Stimulated activated CD4-positive, alpha-beta T cell treated with anti-CD3 and anti-CD28 coated beads, Interleukin-2, amount 100 ng/mL, for 48 hours (primary cell): ENCODE results near the gene TFEB.

Source experiments
- DNase-seq, 2 donors: peaks; one replicate each; pipeline ENCODE4 v3.0.0-alpha.2; 2020

Gene TFEB

GRCh38 chr6:41763470-41763869 is 28.1 kb upstream of the TFEB start:
- DNase-seq: no peak

- DNase-seq: no peak
Observed at GRCh38 chr6:41759905-41760579, 24.6 kb upstream of the TFEB start.

GRCh38 chr6:41759106-41759904 is 23.9 kb upstream of the TFEB start:
- no peak for DNase-seq

- DNase-seq: no peak
Observed at GRCh38 chr6:41758641-41759035, 23.2 kb upstream of the TFEB start.

- DNase-seq: no peak
Observed at GRCh38 chr6:41757931-41758640, 22.7 kb upstream of the TFEB start.

- DNase-seq: no peak
Observed at GRCh38 chr6:41757271-41757670, 21.9 kb upstream of the TFEB start.

- no peak for DNase-seq
Observed at GRCh38 chr6:41756354-41756753, 20.9 kb upstream of the TFEB start.

GRCh38 chr6:41755895-41756294 is 20.5 kb upstream of the TFEB start:
- no peak for DNase-seq

- DNase-seq: no peak
Observed at GRCh38 chr6:41750374-41750773, 15.0 kb upstream of the TFEB start.

- no peak for DNase-seq
Observed at GRCh38 chr6:41748542-41748941, 13.1 kb upstream of the TFEB start.

- no peak for DNase-seq
Observed at GRCh38 chr6:41748102-41748477, 12.7 kb upstream of the TFEB start.

- no peak for DNase-seq
Observed at GRCh38 chr6:41747256-41748101, 12.1 kb upstream of the TFEB start, which contains the start of gene PGC. Gene PGC (minus strand): TSS chr6:41747397. CDS start chr6:41747334, 63 bp downstream.

- no peak for DNase-seq
Observed at GRCh38 chr6:41746107-41746506, 10.7 kb upstream of the TFEB start.

GRCh38 chr6:41744236-41744787 is 8.9 kb upstream of the TFEB start:
- DNase-seq: no peak

GRCh38 chr6:41743406-41744235 is 8.2 kb upstream of the TFEB start:
- no peak for DNase-seq

GRCh38 chr6:41741625-41742490 is 6.5 kb upstream of the TFEB start:
- no peak for DNase-seq

GRCh38 chr6:41740366-41741162 is 5.2 kb upstream of the TFEB start:
- no peak for DNase-seq

GRCh38 chr6:41739041-41739440 is 3.6 kb upstream of the TFEB start:
- no peak for DNase-seq

- no peak for DNase-seq
Observed at GRCh38 chr6:41737591-41738130, 2.3 kb upstream of the TFEB start.
